SK-N-SH treated with all-trans-retinoic acid at 6 μM for 48 hours (cell line): ENCODE data around the gene ACTR5.

Experiments
- ATAC-seq: fragments of 200-7000 bp; cut with Tn5 transposase; 3 replicates; pipeline ENCODE4 v1.9.1; 2020; ENCODE audit warnings: mild to moderate bottlenecking, moderate library complexity
- ARNTL ChIP-seq: fragments of 450-650 bp; formaldehyde crosslinking; IDR thresholded peaks from 2 replicates; pipeline ENCODE4 v1.5.0; 2020; ENCODE audit warnings: low read depth, mild to moderate bottlenecking, moderate library complexity, borderline replicate concordance
- BACH2 ChIP-seq: fragments of 250-450 bp; sonication (Bioruptor Pico); IDR thresholded peaks from 2 replicates; pipeline ENCODE4 v1.9.0; 2021; ENCODE audit warnings: mild to moderate bottlenecking, borderline replicate concordance
- CSDC2 ChIP-seq: fragments of 250-450 bp; sonication (Bioruptor Pico); IDR thresholded peaks from 2 replicates; pipeline ENCODE4 v1.5.0; 2020; ENCODE audit warnings: mild to moderate bottlenecking, moderate library complexity
- GLIS3 ChIP-seq: fragments of 250-450 bp; sonication (Bioruptor Pico); IDR thresholded peaks from 2 replicates; pipeline ENCODE4 v1.5.0; 2020; ENCODE audit warnings: mild to moderate bottlenecking, moderate library complexity
- OSR1 ChIP-seq: fragments of 250-450 bp; sonication (Bioruptor Pico); IDR thresholded peaks from 2 replicates; pipeline ENCODE4 v1.8.0; 2022; ENCODE audit warnings: moderate library complexity, mild to moderate bottlenecking, inconsistent platforms
- PATZ1 ChIP-seq: fragments of 250-450 bp; sonication (Bioruptor Pico); IDR thresholded peaks from 2 replicates; pipeline ENCODE4 v1.8.0; 2020; ENCODE audit warnings: mild to moderate bottlenecking, moderate library complexity, borderline replicate concordance
- PPARA ChIP-seq: fragments of 250-450 bp; sonication (Bioruptor Pico); IDR thresholded peaks from 2 replicates; pipeline ENCODE4 v1.5.0; 2020; ENCODE audit warnings: mild to moderate bottlenecking, borderline replicate concordance
- SNAI2 ChIP-seq: fragments of 250-450 bp; sonication (Bioruptor Pico); IDR thresholded peaks from 2 replicates; pipeline ENCODE4 v1.5.0; 2020; ENCODE audit warnings: mild to moderate bottlenecking, moderate library complexity
- TCF4 ChIP-seq: fragments of 250-450 bp; sonication (Bioruptor Pico); IDR thresholded peaks from 2 replicates; pipeline ENCODE4 v1.8.0; 2021; ENCODE audit warnings: mild to moderate bottlenecking, moderate library complexity, borderline replicate concordance
- TOX ChIP-seq: fragments of 250-450 bp; sonication (Bioruptor Pico); IDR thresholded peaks from 2 replicates; pipeline ENCODE4 v1.8.0; 2021; ENCODE audit warnings: mild to moderate bottlenecking, moderate library complexity, borderline replicate concordance
- TSHZ2 ChIP-seq: fragments of 250-450 bp; sonication (Bioruptor Pico); IDR thresholded peaks from 2 replicates; pipeline ENCODE4 v1.5.0; 2020; ENCODE audit warnings: mild to moderate bottlenecking, moderate library complexity
- ZC3H10 ChIP-seq: fragments of 250-450 bp; sonication (Bioruptor Pico); IDR thresholded peaks from 2 replicates; pipeline ENCODE4 v1.5.1; 2021; ENCODE audit warnings: mild to moderate bottlenecking, moderate library complexity
- ZFP3 ChIP-seq: fragments of 250-450 bp; sonication (Bioruptor Pico); IDR thresholded peaks from 2 replicates; pipeline ENCODE4 v1.5.0; 2020; ENCODE audit warnings: mild to moderate bottlenecking, moderate library complexity
- ZFP30 ChIP-seq: fragments of 450-650 bp; formaldehyde crosslinking; IDR thresholded peaks from 2 replicates; pipeline ENCODE4 v1.5.0; 2022; ENCODE audit warnings: mild to moderate bottlenecking, moderate library complexity
- ZNF565 ChIP-seq: fragments of 450-650 bp; formaldehyde crosslinking; conservative IDR thresholded peaks from 2 replicates; pipeline ENCODE4 v1.5.0; 2020; ENCODE audit warnings: low read depth, mild to moderate bottlenecking, moderate library complexity
- ZNF8 ChIP-seq: fragments of 450-650 bp; formaldehyde crosslinking; IDR thresholded peaks from 2 replicates; pipeline ENCODE4 v1.5.0; 2020; ENCODE audit warnings: mild to moderate bottlenecking, moderate library complexity
- TF ChIP-seq, protein P1 (sequence below): fragments of 250-450 bp; sonication (Bioruptor Pico); IDR thresholded peaks from 2 replicates; pipeline ENCODE4 v1.5.1; 2021; ENCODE audit warnings: mild to moderate bottlenecking, moderate library complexity
- TF ChIP-seq, protein P2 (sequence below): fragments of 250-450 bp; sonication (Bioruptor Pico); IDR thresholded peaks from 2 replicates; pipeline ENCODE4 v1.5.1; 2020; ENCODE audit warnings: low read depth, mild to moderate bottlenecking, moderate library complexity

ACTR5 gene

GRCh38 chr20:38700926-38701325 is 47.3 kb upstream of the ACTR5 start (continued):
- no peak for TF ChIP-seq TSHZ2

DNA sequence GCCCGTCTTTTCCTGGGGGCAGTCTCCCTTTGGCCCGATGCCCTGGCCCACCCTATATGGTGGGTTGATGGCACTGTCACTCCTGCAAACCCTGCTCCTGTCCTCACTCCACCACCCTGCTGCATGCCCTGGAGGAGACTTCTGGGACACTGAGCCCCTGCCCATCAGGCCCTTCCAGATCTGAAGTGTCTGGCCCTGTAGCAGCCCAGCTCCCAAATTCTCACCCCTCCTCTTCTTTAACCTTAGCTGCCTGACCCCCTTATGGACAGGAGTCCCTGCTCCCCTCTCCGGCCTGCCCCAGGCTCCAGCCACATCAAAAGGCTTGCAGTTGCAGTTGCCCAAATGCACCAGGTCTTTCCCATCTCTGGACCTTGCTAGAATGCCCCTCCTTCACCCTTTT is 44.7 kb upstream of the ACTR5 start:
- TF ChIP-seq PATZ1 (CRISPR knock-in tag): no peak
- no peak for ATAC-seq

GRCh38 chr20:38704136-38704535 is 44.1 kb upstream of the ACTR5 start:
- no peak for TF ChIP-seq PPARA (CRISPR knock-in tag)
- no peak for ATAC-seq

DNA sequence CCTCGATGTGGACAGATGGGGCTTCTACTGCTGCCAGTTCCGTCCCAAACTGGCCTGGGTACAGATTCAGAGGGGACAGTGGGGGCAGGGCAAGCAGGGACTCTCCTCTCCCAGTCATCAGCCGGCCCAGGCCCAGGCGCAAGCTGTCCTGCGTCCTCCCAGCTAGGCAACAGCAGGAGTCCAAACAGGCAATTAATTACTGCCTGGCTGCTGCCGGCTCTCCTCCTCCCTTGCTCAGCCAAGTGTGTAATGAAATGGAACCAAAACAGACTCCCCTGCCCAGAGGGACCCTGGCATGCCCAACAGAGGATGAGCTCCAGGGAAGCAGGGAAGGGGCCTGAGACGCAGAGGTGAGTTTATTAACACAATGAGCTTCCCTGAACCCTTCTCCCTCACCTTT is 41.8 kb upstream of the ACTR5 start:
- TF ChIP-seq, protein P1, sequence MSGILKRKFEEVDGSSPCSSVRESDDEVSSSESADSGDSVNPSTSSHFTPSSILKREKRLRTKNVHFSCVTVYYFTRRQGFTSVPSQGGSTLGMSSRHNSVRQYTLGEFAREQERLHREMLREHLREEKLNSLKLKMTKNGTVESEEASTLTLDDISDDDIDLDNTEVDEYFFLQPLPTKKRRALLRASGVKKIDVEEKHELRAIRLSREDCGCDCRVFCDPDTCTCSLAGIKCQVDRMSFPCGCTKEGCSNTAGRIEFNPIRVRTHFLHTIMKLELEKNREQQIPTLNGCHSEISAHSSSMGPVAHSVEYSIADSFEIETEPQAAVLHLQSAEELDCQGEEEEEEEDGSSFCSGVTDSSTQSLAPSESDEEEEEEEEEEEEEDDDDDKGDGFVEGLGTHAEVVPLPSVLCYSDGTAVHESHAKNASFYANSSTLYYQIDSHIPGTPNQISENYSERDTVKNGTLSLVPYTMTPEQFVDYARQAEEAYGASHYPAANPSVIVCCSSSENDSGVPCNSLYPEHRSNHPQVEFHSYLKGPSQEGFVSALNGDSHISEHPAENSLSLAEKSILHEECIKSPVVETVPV (CRISPR knock-in tag): no peak
- TF ChIP-seq TCF4 (peak; percentile 47; the same call in 1 of the 2 replicates), OSR1 (no peak), PATZ1 (CRISPR knock-in tag) (no peak)
- no peak for ATAC-seq

GRCh38 chr20:38714308-38714707 is 34.0 kb upstream of the ACTR5 start:
- no peak for ATAC-seq
- TF ChIP-seq PPARA (CRISPR knock-in tag) (no peak), PATZ1 (CRISPR knock-in tag) (no peak), ZFP3 (CRISPR knock-in tag) (no peak), ZFP30 (no peak), SNAI2 (CRISPR knock-in tag) (no peak), CSDC2 (CRISPR knock-in tag) (no peak), ARNTL (CRISPR knock-in tag) (no peak), GLIS3 (no peak), TOX (CRISPR knock-in tag) (no peak), TSHZ2 (no peak), BACH2 (CRISPR knock-in tag) (no peak), ZNF565 (CRISPR knock-in tag) (no peak), ZC3H10 (CRISPR knock-in tag) (no peak), OSR1 (no peak), TCF4 (no peak), ZNF8 (CRISPR knock-in tag) (no peak)
- TF ChIP-seq, protein P2, sequence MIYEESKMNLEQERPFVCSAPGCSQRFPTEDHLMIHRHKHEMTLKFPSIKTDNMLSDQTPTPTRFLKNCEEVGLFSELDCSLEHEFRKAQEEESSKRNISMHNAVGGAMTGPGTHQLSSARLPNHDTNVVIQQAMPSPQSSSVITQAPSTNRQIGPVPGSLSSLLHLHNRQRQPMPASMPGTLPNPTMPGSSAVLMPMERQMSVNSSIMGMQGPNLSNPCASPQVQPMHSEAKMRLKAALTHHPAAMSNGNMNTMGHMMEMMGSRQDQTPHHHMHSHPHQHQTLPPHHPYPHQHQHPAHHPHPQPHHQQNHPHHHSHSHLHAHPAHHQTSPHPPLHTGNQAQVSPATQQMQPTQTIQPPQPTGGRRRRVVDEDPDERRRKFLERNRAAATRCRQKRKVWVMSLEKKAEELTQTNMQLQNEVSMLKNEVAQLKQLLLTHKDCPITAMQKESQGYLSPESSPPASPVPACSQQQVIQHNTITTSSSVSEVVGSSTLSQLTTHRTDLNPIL (CRISPR knock-in tag): no peak
- TF ChIP-seq, protein P1 (CRISPR knock-in tag): no peak
